HG03139 (cell line): ENCODE data around the gene TEX12.
"Not testable (repeated sequence)": the region's sequence is repeated elsewhere in the genome, so short reads cannot be mapped to it uniquely, and the experiment has no call there.

Source experiments
- ATAC-seq: cut with Tn5 transposase; IDR thresholded peaks from one replicate; pipeline ENCODE4 v1.9.1; 2021; ENCODE audit not compliant: unreplicated experiment

Gene TEX12

GRCh38 chr11:112163875-112164685, 3.1 kb upstream of the TEX12 start, which contains the start of gene IL18:
TSS of gene IL18 (minus strand) at chr11:112164094. CDS start at chr11:112155053, 9,041 bp downstream.
- ATAC-seq = no peak

- ATAC-seq = no peak
These were observed 2.1 kb upstream of the TEX12 start for GRCh38 chr11:112165049-112165448.

- ATAC-seq = no peak
These were observed 610 bp upstream of the TEX12 start for GRCh38 chr11:112166562-112166961.

- no peak for ATAC-seq
These were observed 5.3 kb downstream of the TEX12 start for GRCh38 chr11:112172362-112172994.

- no peak for ATAC-seq
These were observed 6.0 kb downstream of the TEX12 start for GRCh38 chr11:112173152-112173551.

- ATAC-seq = no peak
These were observed 7.8 kb downstream of the TEX12 start, which contains the start of gene BCO2 for GRCh38 chr11:112174789-112175598. TSS of gene BCO2 (plus strand) at chr11:112175512. CDS start at chr11:112175602, 90 bp downstream.

GRCh38 chr11:112175599-112175952, 8.4 kb downstream of the TEX12 start:
- ATAC-seq = no peak

GRCh38 chr11:112176077-112176476, 8.9 kb downstream of the TEX12 start:
- ATAC-seq = no peak

- no peak for ATAC-seq
These were observed 10.4 kb downstream of the TEX12 start for GRCh38 chr11:112177589-112177988.

- no peak for ATAC-seq
These were observed 11.3 kb downstream of the TEX12 start for GRCh38 chr11:112178428-112178827.

- no peak for ATAC-seq
These were observed 11.8 kb downstream of the TEX12 start for GRCh38 chr11:112178936-112179335.

GRCh38 chr11:112179601-112180000, 12.4 kb downstream of the TEX12 start:
- ATAC-seq = no peak

- no peak for ATAC-seq
These were observed 15.7 kb downstream of the TEX12 start for GRCh38 chr11:112182867-112183266.

- no peak for ATAC-seq
These were observed 18.7 kb downstream of the TEX12 start for GRCh38 chr11:112185883-112186282.

GRCh38 chr11:112186304-112186703, 19.1 kb downstream of the TEX12 start:
- ATAC-seq = no peak

- not testable (repeated sequence) for ATAC-seq
These were observed 27.9 kb downstream of the TEX12 start for GRCh38 chr11:112195113-112195512.

GRCh38 chr11:112195951-112196351, 28.8 kb downstream of the TEX12 start:
- ATAC-seq = no peak

GRCh38 chr11:112196519-112197087, 29.4 kb downstream of the TEX12 start:
- no peak for ATAC-seq

GRCh38 chr11:112199101-112199500, 31.9 kb downstream of the TEX12 start:
- ATAC-seq = not testable (repeated sequence)

- no peak for ATAC-seq
These were observed 33.1 kb downstream of the TEX12 start for GRCh38 chr11:112200252-112200651.

GRCh38 chr11:112206071-112206470, 38.9 kb downstream of the TEX12 start:
- no peak for ATAC-seq
